GM23248 (cell line): ENCODE measurements around the gene KCND1.

ENCODE experiments used
- EZH2 ChIP-seq: fragments of 200-600 bp; sonication (generic); IDR thresholded peaks from 2 replicates; pipeline ENCODE4 v1.6.1; 2018; ENCODE audit warnings: antibody characterized with exemption, mild to moderate bottlenecking; ENCODE audit not compliant: insufficient read depth, poor library complexity, severe bottlenecking
- EZH2phosphoT487 ChIP-seq: fragments of 200-600 bp; sonication (generic); IDR thresholded peaks from 2 replicates; pipeline ENCODE4 v1.6.1; 2018; ENCODE audit warnings: antibody characterized with exemption, moderate library complexity, mild to moderate bottlenecking, low read depth; ENCODE audit not compliant: insufficient read depth

GRCh38 chrX:48933757-48934156 lies 37.9 kb downstream of the KCND1 start:
- TF ChIP-seq EZH2phosphoT487 = no peak
- TF ChIP-seq EZH2 = no peak
